ENCODE measurements around the gene KCNJ18.
"Not testable (repeated sequence)": the region's sequence is repeated elsewhere in the genome, so short reads cannot be mapped to it uniquely, and the experiment has no call there.

- TF ChIP-seq, protein P1, sequence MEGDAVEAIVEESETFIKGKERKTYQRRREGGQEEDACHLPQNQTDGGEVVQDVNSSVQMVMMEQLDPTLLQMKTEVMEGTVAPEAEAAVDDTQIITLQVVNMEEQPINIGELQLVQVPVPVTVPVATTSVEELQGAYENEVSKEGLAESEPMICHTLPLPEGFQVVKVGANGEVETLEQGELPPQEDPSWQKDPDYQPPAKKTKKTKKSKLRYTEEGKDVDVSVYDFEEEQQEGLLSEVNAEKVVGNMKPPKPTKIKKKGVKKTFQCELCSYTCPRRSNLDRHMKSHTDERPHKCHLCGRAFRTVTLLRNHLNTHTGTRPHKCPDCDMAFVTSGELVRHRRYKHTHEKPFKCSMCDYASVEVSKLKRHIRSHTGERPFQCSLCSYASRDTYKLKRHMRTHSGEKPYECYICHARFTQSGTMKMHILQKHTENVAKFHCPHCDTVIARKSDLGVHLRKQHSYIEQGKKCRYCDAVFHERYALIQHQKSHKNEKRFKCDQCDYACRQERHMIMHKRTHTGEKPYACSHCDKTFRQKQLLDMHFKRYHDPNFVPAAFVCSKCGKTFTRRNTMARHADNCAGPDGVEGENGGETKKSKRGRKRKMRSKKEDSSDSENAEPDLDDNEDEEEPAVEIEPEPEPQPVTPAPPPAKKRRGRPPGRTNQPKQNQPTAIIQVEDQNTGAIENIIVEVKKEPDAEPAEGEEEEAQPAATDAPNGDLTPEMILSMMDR (IDR thresholded peaks at IDR 0.05): not testable (repeated sequence)
- TF ChIP-seq BHLHE40 (IDR thresholded peaks at IDR 0.05; ENCODE audit: low read depth, low read length); RFX5 (IDR thresholded peaks at IDR 0.05); JUNB (IDR thresholded peaks at IDR 0.05): not testable (repeated sequence)
These were observed 25.5 kb upstream of the KCNJ18 start for GRCh38 chr17:21666711-21667412.
